ENCODE data around the gene ASB8. TPM values are rescaled to one million over a fixed set of nuclear protein-coding genes. Genes with fewer than 3 reads are reported as not detected.
A peak's percentile ranks its signal among the peaks of the same experiment; 100 is the strongest.

The ASB8 gene
- total and polyA plus RNA-seq, 2 donors (not counting 1 experiment from before 2014, with no cell fraction given) = 23.8 to 35.0 TPM

- no peaks in the 10 kb centered on the region for H3K36me3 ChIP-seq (ENCODE audit: control insufficient read depth, insufficient read depth, low read length)
- H3K4me3 ChIP-seq (replicated peaks in 1 of 4; ENCODE audit: control extremely low read depth in 1 of 4, insufficient read depth in 1 of 4, low read depth in 3 of 4, low read length in 4 of 4) = no peak overlapping the region
These were observed 44.2 kb upstream of the ASB8 start for GRCh38 chr12:48201516-48201915.

GRCh38 chr12:48201091-48201490, 43.8 kb upstream of the ASB8 start:
- H3K9me3 ChIP-seq (ENCODE audit: control insufficient read depth, insufficient read depth, low read depth, low read length) = no peaks in the 10 kb centered on the region
- H4K20me1 ChIP-seq (ENCODE audit: control insufficient read depth, extremely low read depth, insufficient read depth, low read length) = no peaks in the 10 kb centered on the region
- no peak for TF ChIP-seq CTCF (conservative IDR thresholded peaks at IDR 0.05 in 1 of 2, IDR thresholded peaks at IDR 0.05 in 1 of 2; ENCODE audit: low read depth in 1 of 2, low read length in 2 of 2)
- TF ChIP-seq EZH2 (IDR thresholded peaks at IDR 0.05; ENCODE audit: low read length, missing control alignments) = no peak
- DNase-seq (ENCODE audit: low read depth in 2 of 2) = no peak
- no peak overlapping the region for H3K4me2 ChIP-seq (ENCODE audit: extremely low read depth, insufficient read depth, low read length)
- peaks cover 2% of the 10 kb centered on the region for H3K4me1 ChIP-seq (ENCODE audit: control insufficient read depth, extremely low read depth, insufficient read depth, low read length)
- no peak overlapping the region for H3K9ac ChIP-seq (ENCODE audit: insufficient read depth, low read length)
- H2AFZ ChIP-seq (ENCODE audit: low read length) = no peak overlapping the region
- H3K36me3 ChIP-seq (ENCODE audit: control insufficient read depth, insufficient read depth, low read length) = no peaks in the 10 kb centered on the region
- H3K27me3 ChIP-seq (ENCODE audit: control insufficient read depth, insufficient read depth, low read length) = no peaks in the 10 kb centered on the region
- H3K27ac ChIP-seq (ENCODE audit: insufficient read depth, low read length) = no peak overlapping the region
- no peak overlapping the region for H3K4me3 ChIP-seq (replicated peaks in 1 of 4; ENCODE audit: control extremely low read depth in 1 of 4, insufficient read depth in 1 of 4, low read depth in 3 of 4, low read length in 4 of 4)
- no peaks in the 10 kb centered on the region for H3K79me2 ChIP-seq (ENCODE audit: control insufficient read depth, insufficient read depth, low read length)

More at GRCh38 chr12:48201516-48201915, 44.2 kb upstream of the ASB8 start:
- Histone ChIP-seq H4K20me1 (ENCODE audit: control insufficient read depth, extremely low read depth, insufficient read depth, low read length) (no peaks in the 10 kb centered on the region), H3K4me2 (ENCODE audit: extremely low read depth, insufficient read depth, low read length) (no peak overlapping the region), H3K27ac (ENCODE audit: insufficient read depth, low read length) (no peak overlapping the region), H3K27me3 (ENCODE audit: control insufficient read depth, insufficient read depth, low read length) (no peaks in the 10 kb centered on the region), H3K9ac (ENCODE audit: insufficient read depth, low read length) (no peak overlapping the region), H2AFZ (ENCODE audit: low read length) (no peak overlapping the region), H3K79me2 (ENCODE audit: control insufficient read depth, insufficient read depth, low read length) (no peaks in the 10 kb centered on the region), H3K9me3 (ENCODE audit: control insufficient read depth, insufficient read depth, low read depth, low read length) (no peaks in the 10 kb centered on the region), H3K4me1 (ENCODE audit: control insufficient read depth, extremely low read depth, insufficient read depth, low read length) (peaks cover 2% of the 10 kb centered on the region)
- TF ChIP-seq EZH2 (IDR thresholded peaks at IDR 0.05; ENCODE audit: low read length, missing control alignments) = no peak
- TF ChIP-seq CTCF (conservative IDR thresholded peaks at IDR 0.05 in 1 of 2, IDR thresholded peaks at IDR 0.05 in 1 of 2; ENCODE audit: low read depth in 1 of 2, low read length in 2 of 2) = no peak
- no peak for DNase-seq (ENCODE audit: low read depth in 2 of 2)

- Histone ChIP-seq H3K36me3 (ENCODE audit: control insufficient read depth, insufficient read depth, low read length) (no peaks in the 10 kb centered on the region), H3K9ac (ENCODE audit: insufficient read depth, low read length) (no peak overlapping the region), H3K9me3 (ENCODE audit: control insufficient read depth, insufficient read depth, low read depth, low read length) (no peaks in the 10 kb centered on the region), H3K4me3 (replicated peaks in 1 of 4; ENCODE audit: control extremely low read depth in 1 of 4, insufficient read depth in 1 of 4, low read depth in 3 of 4, low read length in 4 of 4) (no peak overlapping the region), H3K4me1 (ENCODE audit: control insufficient read depth, extremely low read depth, insufficient read depth, low read length) (peaks cover 2% of the 10 kb centered on the region), H3K79me2 (ENCODE audit: control insufficient read depth, insufficient read depth, low read length) (no peaks in the 10 kb centered on the region), H3K27me3 (ENCODE audit: control insufficient read depth, insufficient read depth, low read length) (no peaks in the 10 kb centered on the region), H3K4me2 (ENCODE audit: extremely low read depth, insufficient read depth, low read length) (no peak overlapping the region), H3K27ac (ENCODE audit: insufficient read depth, low read length) (no peak overlapping the region), H2AFZ (ENCODE audit: low read length) (no peak overlapping the region), H4K20me1 (ENCODE audit: control insufficient read depth, extremely low read depth, insufficient read depth, low read length) (no peaks in the 10 kb centered on the region)
- peak in 1 of 2 donors; percentile 62 for DNase-seq (ENCODE audit: low read depth in 2 of 2)
- TF ChIP-seq EZH2 (IDR thresholded peaks at IDR 0.05; ENCODE audit: low read length, missing control alignments) (no peak), CTCF (conservative IDR thresholded peaks at IDR 0.05 in 1 of 2, IDR thresholded peaks at IDR 0.05 in 1 of 2; ENCODE audit: low read depth in 1 of 2, low read length in 2 of 2) (no peak)
These were observed 42.5 kb upstream of the ASB8 start for GRCh38 chr12:48199774-48200221.

Measured in fibroblast of lung (primary cell).